Activated naive CD4-positive, alpha-beta T cell treated with anti-CD3 and anti-CD28 coated beads, Interleukin-2, amount 50 U/mL, for 24 hours (primary cell): ENCODE results near the gene CLEC1B.
"Not testable (repeated sequence)": the region's sequence is repeated elsewhere in the genome, so short reads cannot be mapped to it uniquely, and the experiment has no call there.

Source experiments
- H3K27ac Mint-ChIP-seq: one replicate; pipeline ENCODE4 v1.8.0; 2021; ENCODE audit warnings: mild to moderate bottlenecking, mixed read lengths
- H3K27me3 Mint-ChIP-seq: one replicate; pipeline ENCODE4 v1.8.0; 2021; ENCODE audit warnings: mixed read lengths
- H3K36me3 Mint-ChIP-seq: one replicate; pipeline ENCODE4 v1.8.0; 2021; ENCODE audit warnings: mixed read lengths
- H3K4me1 Mint-ChIP-seq: one replicate; pipeline ENCODE4 v1.8.0; 2021; ENCODE audit warnings: mixed read lengths
- H3K4me3 Mint-ChIP-seq: one replicate; pipeline ENCODE4 v1.8.0; 2021; ENCODE audit warnings: mild to moderate bottlenecking, mixed read lengths
- H3K9me3 Mint-ChIP-seq: one replicate; pipeline ENCODE4 v1.8.0; 2021; ENCODE audit warnings: mixed read lengths

Gene CLEC1B

DNA sequence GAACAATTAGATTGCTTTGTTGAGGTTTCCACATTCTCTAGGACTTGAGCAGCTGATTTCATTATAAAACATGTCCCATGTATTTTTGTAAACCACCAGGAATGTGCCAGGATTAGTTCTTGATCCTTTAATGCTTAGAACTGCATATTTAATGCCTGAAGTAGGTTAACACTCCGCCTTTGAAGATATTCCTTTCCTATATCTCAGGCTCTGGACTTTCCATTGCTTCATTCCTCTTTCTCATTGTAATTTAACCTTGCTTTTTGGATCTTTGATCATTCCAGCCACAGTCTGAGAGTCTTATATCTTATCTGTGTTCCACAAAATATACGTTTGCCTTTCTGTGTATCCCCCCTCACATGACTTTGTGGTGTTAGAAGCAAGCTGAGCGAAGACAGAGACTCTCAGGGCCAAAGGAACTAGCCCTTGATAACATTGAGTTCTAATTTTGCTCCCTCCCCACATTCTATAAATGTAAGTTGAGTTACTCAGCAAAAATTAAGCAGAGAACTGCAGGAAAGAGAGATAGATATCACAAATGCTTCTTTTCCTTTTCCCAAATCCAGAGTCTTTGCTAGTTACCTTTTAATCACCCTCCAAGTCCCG lies 2.4 kb upstream of the CLEC1B start:
- H3K4me3 Mint-ChIP-seq, result no peak overlapping the region
- no peaks in the 10 kb centered on the region for H3K36me3 Mint-ChIP-seq
- no peaks in the 10 kb centered on the region for H3K4me1 Mint-ChIP-seq
- no peak overlapping the region for H3K27ac Mint-ChIP-seq
- H3K27me3 Mint-ChIP-seq, result peaks cover 1% of the 10 kb centered on the region
- no peaks in the 10 kb centered on the region for H3K9me3 Mint-ChIP-seq

DNA sequence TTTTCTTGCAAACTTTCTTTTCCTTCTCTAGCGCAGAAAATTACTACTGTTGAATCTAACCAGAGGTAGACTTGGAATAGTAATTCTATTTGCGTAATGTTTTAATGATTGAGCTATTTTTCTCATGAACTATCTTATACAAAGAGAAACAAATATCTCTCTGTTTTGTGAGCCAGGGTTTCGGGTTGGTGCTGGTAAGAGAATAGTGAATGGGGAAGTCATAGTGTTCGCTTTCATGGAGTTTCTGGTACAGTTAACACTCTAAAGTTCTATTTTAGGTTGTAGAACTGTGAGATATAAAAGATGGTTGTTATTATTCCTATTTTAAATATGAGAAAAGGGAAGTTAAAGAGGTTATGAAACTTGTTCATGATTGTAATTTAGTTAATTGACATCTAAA lies 6.6 kb downstream of the CLEC1B start:
- Mint-ChIP-seq H3K27me3 (peaks cover 11% of the 10 kb centered on the region), H3K9me3 (no peaks in the 10 kb centered on the region), H3K4me3 (no peak overlapping the region), H3K27ac (no peak overlapping the region), H3K4me1 (no peaks in the 10 kb centered on the region), H3K36me3 (no peaks in the 10 kb centered on the region)

DNA sequence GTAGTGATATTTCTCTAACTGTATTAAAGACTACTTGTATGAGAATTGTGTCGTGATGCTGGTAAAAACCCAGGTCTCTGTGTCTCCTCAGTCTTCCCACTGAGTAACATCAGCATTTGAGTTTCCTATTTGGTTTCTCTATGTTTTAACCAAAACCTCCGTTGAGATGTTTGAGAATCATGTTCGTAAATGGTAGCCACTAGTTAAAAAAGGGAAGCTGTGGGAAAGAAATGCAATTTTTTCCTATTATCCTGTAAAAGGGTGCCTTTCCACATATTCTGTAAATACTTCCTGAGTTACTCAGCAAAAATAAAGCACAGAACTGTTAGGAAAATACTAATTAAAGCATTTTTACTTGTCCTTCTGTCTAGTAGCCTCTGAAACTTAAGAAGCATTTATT lies 7.0 kb downstream of the CLEC1B start:
- Mint-ChIP-seq H3K4me3 (no peak overlapping the region), H3K4me1 (no peaks in the 10 kb centered on the region), H3K27me3 (peaks cover 11% of the 10 kb centered on the region), H3K9me3 (no peaks in the 10 kb centered on the region), H3K36me3 (no peaks in the 10 kb centered on the region), H3K27ac (no peak overlapping the region)

DNA sequence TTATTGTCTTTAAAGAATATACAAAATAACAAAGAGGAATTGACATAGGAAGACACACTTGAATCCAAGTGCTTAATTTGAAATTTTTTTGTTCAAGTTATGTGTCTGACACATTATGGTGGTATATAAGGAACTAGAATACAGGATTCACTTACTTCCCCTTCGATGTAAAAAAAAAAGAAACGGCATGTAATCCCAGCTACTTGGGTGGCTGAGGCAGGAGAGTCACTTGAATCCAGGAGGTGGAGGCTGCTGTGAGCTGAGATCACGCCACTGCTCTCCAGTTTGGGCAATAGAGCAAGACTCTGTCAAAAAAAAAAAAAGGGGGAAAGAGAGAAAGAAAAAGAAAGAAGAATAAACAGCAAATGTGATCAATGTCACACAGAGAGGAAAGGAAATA lies 18.8 kb downstream of the CLEC1B start:
- no peak overlapping the region for H3K4me3 Mint-ChIP-seq
- peaks cover 4% of the 10 kb centered on the region for H3K36me3 Mint-ChIP-seq
- H3K4me1 Mint-ChIP-seq, result no peaks in the 10 kb centered on the region
- peaks cover 1% of the 10 kb centered on the region for H3K27me3 Mint-ChIP-seq
- H3K9me3 Mint-ChIP-seq, result no peaks in the 10 kb centered on the region
- no peak overlapping the region for H3K27ac Mint-ChIP-seq

DNA sequence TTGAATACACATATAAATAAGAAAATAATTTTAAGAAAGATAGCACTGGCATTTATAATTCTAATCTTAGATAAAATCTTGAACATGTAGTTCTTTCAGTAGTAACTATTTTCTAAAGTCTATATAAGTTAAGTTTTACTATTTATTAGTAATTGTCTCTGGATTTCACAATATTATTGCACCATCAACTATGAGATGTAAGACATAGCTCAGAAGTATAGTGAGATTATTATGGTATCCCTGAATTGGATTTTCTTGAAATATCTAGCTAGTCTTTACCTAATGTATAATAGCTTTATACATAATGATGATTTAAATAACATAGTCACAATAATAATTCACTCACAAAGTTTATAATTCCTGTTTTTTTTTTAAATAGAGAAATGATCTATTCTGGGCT lies 21.0 kb downstream of the CLEC1B start:
- Mint-ChIP-seq H3K36me3 (peaks cover 4% of the 10 kb centered on the region), H3K4me1 (no peaks in the 10 kb centered on the region), H3K27me3 (peaks cover 1% of the 10 kb centered on the region), H3K4me3 (no peak overlapping the region), H3K9me3 (no peaks in the 10 kb centered on the region), H3K27ac (no peak overlapping the region)

DNA sequence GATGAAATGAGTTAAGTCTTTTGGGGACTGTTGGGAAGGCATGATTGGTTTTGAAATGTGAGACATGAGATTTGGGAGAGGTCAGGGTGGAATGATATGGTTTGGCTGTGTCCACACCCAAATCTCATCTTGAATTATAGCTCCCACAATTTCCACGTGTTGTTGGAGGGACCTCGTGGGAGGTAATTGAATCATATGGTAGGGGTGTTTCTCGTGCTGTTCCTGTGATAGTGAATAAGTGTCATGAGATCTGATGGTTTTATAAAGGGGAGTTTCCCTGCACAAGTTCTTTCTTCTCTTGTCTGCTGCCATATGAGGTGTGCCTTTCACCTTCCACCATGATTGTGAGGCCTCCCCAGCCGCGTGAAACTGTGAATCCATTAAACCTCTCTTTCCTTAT lies 22.3 kb downstream of the CLEC1B start:
- not testable (repeated sequence) for H3K9me3 Mint-ChIP-seq, H3K36me3 Mint-ChIP-seq, H3K27me3 Mint-ChIP-seq, H3K27ac Mint-ChIP-seq, H3K4me3 Mint-ChIP-seq, H3K4me1 Mint-ChIP-seq

DNA sequence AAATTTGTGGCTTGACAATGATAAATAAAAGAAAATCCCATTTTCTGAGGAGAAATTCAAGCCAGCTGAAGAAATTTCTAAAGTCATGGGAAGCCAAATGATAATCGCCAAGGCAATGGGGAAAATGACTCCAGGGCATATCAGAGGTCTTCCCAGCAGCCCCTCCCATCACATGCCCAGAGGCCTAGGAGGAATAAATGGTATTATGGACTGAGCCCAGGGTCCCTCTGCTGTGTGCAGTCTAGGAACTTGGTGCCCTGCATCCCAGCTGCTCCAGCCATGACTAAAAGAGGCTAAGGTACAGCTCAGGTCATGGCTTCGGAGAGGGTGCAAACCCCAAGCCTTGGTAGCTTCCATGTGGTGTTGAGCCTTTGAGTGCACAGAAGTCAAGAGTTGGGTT lies 23.3 kb downstream of the CLEC1B start:
- no peak overlapping the region for H3K27ac Mint-ChIP-seq
- H3K9me3 Mint-ChIP-seq, result no peaks in the 10 kb centered on the region
- H3K27me3 Mint-ChIP-seq, result peaks cover 1% of the 10 kb centered on the region
- H3K4me1 Mint-ChIP-seq, result no peaks in the 10 kb centered on the region
- H3K4me3 Mint-ChIP-seq, result no peak overlapping the region
- H3K36me3 Mint-ChIP-seq, result peaks cover 4% of the 10 kb centered on the region

DNA sequence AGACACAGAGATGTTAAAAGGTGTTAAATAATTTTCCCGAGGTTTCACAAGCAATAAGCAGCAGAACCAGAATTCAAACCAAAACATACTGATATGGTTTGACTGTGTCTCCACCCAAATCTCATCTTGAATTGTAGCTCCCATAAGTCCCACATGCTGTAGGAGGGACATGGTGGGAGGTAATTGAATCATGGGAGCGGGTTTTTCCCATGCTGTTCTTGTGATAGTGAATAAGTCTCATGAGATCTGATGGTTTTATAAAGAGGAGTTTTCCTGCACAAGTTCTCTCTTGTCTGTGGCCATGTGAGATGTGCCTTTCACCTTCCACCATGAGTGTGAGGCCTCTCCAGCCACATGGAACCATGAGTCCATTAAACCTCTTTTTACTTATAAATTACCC lies 24.2 kb downstream of the CLEC1B start:
- not testable (repeated sequence) for H3K36me3 Mint-ChIP-seq, H3K4me3 Mint-ChIP-seq, H3K9me3 Mint-ChIP-seq, H3K4me1 Mint-ChIP-seq, H3K27me3 Mint-ChIP-seq, H3K27ac Mint-ChIP-seq

DNA sequence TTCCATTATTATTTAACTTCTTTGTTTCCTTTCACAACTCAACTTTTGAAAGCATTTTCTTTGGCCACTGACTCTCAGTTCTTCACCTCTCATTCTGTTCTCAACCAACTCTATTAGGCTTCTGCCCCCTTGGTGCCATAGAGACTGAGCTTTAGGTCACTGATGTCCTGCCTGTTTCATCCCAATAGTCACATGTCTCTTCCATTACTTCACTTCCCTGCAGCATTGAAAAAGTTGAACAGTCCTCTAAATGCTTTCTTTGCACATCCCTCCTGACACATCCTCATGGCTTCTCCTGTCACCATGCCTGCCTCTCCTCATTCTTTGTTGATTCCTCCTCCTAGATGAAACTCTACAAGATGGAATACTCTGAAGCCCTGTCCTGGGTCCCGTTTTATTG lies 25.0 kb downstream of the CLEC1B start:
- Mint-ChIP-seq H3K9me3 (no peaks in the 10 kb centered on the region), H3K4me1 (no peaks in the 10 kb centered on the region), H3K27ac (no peak overlapping the region), H3K27me3 (peaks cover 1% of the 10 kb centered on the region), H3K4me3 (no peak overlapping the region), H3K36me3 (peaks cover 2% of the 10 kb centered on the region)

DNA sequence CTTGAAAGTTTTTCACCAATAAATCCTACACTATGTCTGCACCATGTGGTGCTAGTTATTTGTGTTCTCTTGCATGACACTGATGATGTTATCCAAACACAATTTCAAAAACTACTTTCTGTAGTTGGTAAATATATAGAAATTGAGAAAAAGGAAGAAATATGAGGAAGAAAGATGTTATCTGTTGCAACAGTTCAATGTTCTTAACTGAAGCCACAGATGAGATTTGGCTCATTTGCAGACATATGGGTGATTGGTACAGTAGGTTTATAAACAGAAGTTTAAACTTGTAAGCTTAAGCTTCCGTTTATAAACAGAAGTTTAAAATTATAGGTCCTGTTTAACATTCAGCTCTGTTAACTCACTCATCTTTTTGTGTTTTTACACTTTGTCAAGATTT lies 27.7 kb downstream of the CLEC1B start, which contains the start of gene CLEC12A:
Gene CLEC12A, plus strand, starts transcription at position 229 of the 400 bp plus-strand sequence. CDS start 188 bp downstream, outside the sequence.
- Mint-ChIP-seq H3K27ac (no peak within 1 kb of the TSS), H3K4me1 (no peaks in the 10 kb centered on the region), H3K27me3 (peaks cover 1% of the 10 kb centered on the region), H3K4me3 (no peak within 1 kb of the TSS), H3K9me3 (no peaks in the 10 kb centered on the region), H3K36me3 (no peaks in the 10 kb centered on the region)

DNA sequence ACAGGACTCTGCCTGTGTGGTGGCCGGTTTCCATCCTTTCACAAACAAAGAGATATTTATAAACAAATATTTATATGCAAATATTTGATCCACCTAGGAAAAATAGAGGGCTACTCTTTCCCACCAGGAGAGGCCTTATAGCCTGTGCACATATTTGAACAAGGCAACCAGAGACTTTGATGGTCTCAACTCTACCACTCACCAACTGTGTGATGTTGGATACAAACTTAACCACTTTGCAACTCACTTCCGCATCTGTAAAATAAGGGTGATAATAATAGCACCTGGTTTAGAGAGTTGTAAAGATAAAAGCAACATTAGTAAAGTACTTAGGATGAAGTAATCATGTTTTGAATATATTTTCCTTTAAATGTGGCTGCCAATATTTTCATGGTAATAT lies 29.2 kb downstream of the CLEC1B start:
- no peaks in the 10 kb centered on the region for H3K4me1 Mint-ChIP-seq
- no peaks in the 10 kb centered on the region for H3K27me3 Mint-ChIP-seq
- no peak overlapping the region for H3K27ac Mint-ChIP-seq
- no peak overlapping the region for H3K4me3 Mint-ChIP-seq
- H3K36me3 Mint-ChIP-seq, result no peaks in the 10 kb centered on the region
- no peaks in the 10 kb centered on the region for H3K9me3 Mint-ChIP-seq

DNA sequence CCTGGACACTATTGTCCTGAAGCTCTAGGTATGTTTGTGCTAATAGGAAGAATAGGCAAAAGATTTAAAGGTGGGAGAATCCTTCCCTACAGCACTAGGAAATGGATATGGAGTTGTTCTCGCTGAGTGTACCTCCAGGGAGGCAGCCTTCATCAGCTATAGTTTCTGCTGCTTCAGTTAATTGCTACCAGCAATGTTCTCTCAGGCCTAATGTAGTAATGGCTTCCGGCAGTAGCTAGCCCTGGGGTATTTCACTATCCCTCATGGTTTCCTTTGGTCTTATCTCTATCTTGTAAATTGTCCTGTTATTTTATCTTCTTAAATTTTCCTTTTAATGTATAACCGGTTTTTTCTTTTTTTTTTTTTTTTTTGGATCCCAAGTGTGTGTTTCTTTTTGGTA lies 37.0 kb downstream of the CLEC1B start:
- no peaks in the 10 kb centered on the region for H3K36me3 Mint-ChIP-seq
- H3K4me1 Mint-ChIP-seq, result peaks cover 30% of the 10 kb centered on the region
- H3K27me3 Mint-ChIP-seq, result no peaks in the 10 kb centered on the region
- no peak overlapping the region for H3K27ac Mint-ChIP-seq
- H3K4me3 Mint-ChIP-seq, result no peak overlapping the region
- H3K9me3 Mint-ChIP-seq, result no peaks in the 10 kb centered on the region

DNA sequence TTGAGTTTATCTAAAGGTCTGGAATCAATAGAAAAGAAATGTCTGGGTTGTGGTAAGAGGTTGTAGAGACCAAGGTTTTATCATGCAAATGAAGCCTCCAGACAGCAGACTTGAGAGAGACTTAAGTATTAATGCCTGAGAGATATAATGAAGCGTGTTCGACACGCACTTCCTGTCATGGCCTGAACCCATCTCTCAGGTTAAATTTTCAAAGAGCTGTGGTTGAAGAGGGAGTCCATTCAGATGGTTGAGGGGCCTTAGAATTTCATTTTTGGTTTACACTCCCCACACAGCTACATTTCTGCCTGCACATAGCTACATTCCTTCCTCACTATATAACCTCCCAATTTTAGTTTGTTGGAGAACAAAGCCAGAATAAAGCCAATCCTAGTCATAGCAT lies 37.8 kb downstream of the CLEC1B start:
- Mint-ChIP-seq H3K4me1 (peaks cover 38% of the 10 kb centered on the region), H3K27ac (no peak overlapping the region), H3K27me3 (no peaks in the 10 kb centered on the region), H3K9me3 (no peaks in the 10 kb centered on the region), H3K4me3 (no peak overlapping the region), H3K36me3 (no peaks in the 10 kb centered on the region)

DNA sequence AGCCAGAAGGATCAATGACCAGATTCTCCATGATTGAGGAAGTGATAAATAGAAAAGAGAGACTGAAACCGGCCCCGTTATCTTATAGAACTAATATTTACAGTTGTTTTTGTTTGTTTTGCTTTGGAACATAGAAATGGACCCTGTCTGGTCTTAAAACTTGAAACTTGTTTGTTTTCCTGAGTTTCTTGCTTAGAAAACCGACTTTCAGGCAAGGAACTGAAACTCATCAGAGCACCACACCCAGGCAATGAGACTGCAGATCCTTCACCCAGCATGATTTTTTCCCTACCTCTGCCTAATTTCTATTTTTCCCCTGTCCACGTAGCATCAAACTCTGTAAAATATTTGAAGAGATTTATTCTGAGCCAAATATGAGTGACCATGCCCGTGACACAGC lies 38.3 kb downstream of the CLEC1B start:
- Mint-ChIP-seq H3K27ac (no peak overlapping the region), H3K36me3 (no peaks in the 10 kb centered on the region), H3K4me1 (peaks cover 43% of the 10 kb centered on the region), H3K9me3 (no peaks in the 10 kb centered on the region), H3K27me3 (no peaks in the 10 kb centered on the region), H3K4me3 (no peak overlapping the region)

DNA sequence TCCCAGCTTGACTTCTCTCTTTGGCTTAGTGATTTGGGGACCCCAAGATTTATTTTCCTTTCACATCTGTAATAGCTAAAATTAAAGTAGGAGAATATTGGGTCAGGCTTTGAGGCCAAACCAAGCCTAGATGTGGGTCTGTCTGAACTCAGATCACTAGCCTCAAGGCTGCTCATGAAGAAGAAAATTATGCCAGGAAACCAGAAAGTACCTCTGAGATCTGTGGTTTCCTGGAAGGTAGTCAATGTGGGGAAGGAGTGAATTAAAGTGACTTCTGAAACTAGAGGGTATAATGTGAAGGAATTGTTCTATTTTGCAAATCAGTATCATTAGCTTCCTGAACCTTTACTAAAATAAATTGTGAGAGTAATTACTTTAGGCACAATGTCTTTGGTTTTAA lies 41.1 kb downstream of the CLEC1B start:
- H3K27ac Mint-ChIP-seq, result no peak overlapping the region
- no peaks in the 10 kb centered on the region for H3K36me3 Mint-ChIP-seq

DNA sequence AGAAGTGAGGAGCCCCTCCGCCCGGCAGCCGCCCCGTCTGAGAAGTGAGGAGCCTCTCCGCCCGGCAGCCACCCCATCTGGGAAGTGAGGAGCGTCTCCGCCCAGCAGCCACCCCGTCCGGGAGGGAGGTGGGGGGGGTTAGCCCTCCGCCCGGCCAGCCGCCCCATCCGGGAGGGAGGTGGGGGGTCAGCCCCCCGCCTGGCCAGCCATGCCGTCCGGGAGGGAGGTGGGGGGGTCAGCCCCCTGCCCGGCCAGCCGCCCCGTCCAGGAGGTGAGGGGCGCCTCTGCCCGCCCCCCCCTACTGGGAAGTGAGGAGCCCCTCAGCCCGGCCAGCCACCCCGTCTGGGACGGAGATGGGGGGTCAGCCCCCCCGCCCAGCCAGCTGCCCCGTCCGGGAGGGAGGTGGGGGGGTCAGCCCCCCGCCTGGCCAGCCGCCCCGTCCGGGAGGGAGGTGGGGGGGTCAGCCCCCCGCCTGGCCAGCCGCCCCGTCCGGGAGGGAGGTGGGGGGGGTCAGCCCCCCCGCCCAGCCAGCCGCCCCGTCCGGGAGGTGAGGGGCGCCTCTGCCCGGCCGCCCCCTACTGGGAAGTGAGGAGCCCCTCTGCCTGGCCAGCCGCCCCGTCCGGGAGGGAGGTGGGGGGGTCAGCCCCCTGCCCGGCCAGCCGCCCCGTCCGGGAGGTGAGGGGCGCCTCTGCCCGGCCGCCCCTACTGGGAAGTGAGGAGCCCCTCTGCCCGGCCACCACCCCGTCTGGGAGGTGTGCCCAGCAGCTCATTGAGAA lies 45.8 kb downstream of the CLEC1B start:
- peaks cover 63% of the 10 kb centered on the region for H3K4me1 Mint-ChIP-seq
- not testable (repeated sequence) for H3K4me3 Mint-ChIP-seq, H3K27ac Mint-ChIP-seq, H3K27me3 Mint-ChIP-seq, H3K36me3 Mint-ChIP-seq, H3K9me3 Mint-ChIP-seq

More for the DNA sequence above, 41.1 kb downstream of the CLEC1B start:
- Mint-ChIP-seq H3K27me3 (no peaks in the 10 kb centered on the region), H3K4me1 (peaks cover 45% of the 10 kb centered on the region), H3K9me3 (no peaks in the 10 kb centered on the region), H3K4me3 (no peak overlapping the region)
